ENCODE measurements around the gene LSAMP. TPM values are rescaled to one million over a fixed set of nuclear protein-coding genes. Genes with fewer than 3 reads are reported as not detected.

Gene LSAMP
- 0.13 and 0.19 TPM in 2 replicates for total RNA-seq

DNA sequence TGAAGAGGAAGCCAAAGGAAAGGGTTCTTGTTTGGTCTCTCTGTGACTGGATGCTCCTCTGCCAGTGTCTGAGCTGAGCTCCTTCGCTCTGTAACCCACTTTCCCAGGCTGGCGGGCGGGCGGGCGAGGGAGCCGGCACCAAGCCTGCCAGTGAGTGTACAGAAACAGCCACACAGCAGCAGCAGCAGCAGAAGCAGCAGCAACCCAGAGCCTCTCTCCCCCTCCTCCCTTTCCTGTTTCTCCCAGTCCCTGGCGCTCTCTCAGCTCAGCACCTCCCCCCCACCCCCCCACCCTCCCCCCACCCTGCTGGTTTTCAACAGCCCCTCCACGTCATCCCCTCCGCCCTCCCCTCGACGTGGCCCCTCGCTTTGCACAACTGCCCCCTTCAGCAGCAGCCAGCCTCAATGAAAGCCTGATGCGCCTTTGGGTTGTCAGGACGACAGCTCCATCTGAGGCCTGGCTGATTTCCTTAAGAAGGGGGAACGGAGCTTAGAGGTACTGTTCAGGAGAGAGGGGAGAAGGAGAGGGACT lies at the start of gene LSAMP:
LSAMP (minus strand) TSS at position 177 of the 531 bp plus-strand sequence.

All from aortic smooth muscle cell (primary cell).